MM.1S (cell line): ENCODE measurements around the gene BICDL2.

Experiments used
- EZH2 ChIP-seq: fragments of 300-600 bp; sonication (generic); optimal IDR thresholded peaks from 2 replicates; pipeline ENCODE3; 2017; ENCODE audit warnings: low read depth, mild to moderate bottlenecking, antibody characterized with exemption, low read length, mixed read lengths
- TF ChIP-seq, protein P1 (sequence below): fragments of 300-600 bp; sonication (generic); IDR thresholded peaks from 2 replicates; pipeline ENCODE4 v1.5.1; 2016; ENCODE audit warnings: antibody characterized with exemption, low read length, mixed read lengths

DNA sequence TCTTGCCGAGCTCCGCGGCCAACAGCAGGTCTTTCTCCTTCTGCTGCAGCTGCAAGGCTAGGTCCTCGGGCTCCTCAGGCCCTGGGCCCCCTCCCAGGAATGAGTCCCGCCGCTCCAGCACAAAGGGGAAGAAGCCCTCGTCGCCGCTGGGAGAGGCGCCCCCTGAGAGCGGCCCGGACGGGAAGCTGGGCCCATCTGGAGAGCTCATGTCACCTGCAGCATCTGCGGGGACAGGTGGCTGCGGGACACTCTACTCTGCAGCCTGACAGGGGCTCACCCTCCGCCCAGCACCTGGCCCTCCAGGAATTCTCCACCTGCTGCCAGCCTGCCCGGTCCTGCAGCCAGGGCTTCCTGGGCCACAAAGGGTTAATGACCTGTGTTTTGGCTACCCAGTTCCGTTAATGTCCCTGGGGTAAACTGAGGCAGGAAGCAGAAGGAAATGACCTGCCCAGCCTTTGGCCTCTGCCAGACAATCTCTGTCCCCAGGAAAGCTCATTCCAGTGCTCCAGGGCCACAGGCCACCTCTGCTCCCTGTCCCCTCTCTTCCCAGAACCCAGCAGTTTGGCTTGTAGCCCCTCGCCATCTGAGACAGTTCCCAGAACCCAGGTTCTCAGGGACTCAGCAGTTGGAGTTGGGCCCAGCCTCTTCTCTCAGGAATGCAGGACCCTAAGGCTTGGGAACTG, 1.3 kb downstream of the BICDL2 start:
- TF ChIP-seq, protein P1, sequence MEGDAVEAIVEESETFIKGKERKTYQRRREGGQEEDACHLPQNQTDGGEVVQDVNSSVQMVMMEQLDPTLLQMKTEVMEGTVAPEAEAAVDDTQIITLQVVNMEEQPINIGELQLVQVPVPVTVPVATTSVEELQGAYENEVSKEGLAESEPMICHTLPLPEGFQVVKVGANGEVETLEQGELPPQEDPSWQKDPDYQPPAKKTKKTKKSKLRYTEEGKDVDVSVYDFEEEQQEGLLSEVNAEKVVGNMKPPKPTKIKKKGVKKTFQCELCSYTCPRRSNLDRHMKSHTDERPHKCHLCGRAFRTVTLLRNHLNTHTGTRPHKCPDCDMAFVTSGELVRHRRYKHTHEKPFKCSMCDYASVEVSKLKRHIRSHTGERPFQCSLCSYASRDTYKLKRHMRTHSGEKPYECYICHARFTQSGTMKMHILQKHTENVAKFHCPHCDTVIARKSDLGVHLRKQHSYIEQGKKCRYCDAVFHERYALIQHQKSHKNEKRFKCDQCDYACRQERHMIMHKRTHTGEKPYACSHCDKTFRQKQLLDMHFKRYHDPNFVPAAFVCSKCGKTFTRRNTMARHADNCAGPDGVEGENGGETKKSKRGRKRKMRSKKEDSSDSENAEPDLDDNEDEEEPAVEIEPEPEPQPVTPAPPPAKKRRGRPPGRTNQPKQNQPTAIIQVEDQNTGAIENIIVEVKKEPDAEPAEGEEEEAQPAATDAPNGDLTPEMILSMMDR: no peak
- TF ChIP-seq EZH2: no peak
